SHP77 treated with DMSO at 0.1 percent for 48 hours (cell line): ENCODE data around the gene CRB2.

Experiments used
- DNase-seq: peaks from one replicate; lab custom pipeline; 2025; lab: John Stamatoyannopoulos, UW

The CRB2 gene

GRCh38 chr9:123364241-123364824 lies 8.3 kb downstream of the CRB2 start:
- no peak for DNase-seq

GRCh38 chr9:123365287-123365880 lies 9.4 kb downstream of the CRB2 start:
- DNase-seq, result no peak

- no peak for DNase-seq
These were observed 10.0 kb downstream of the CRB2 start for GRCh38 chr9:123365881-123366528.

GRCh38 chr9:123368023-123368422 lies 12.0 kb downstream of the CRB2 start:
- no peak for DNase-seq

- no peak for DNase-seq
These were observed 12.6 kb downstream of the CRB2 start for GRCh38 chr9:123368536-123369153.

GRCh38 chr9:123369296-123369695 lies 13.3 kb downstream of the CRB2 start:
- no peak for DNase-seq

- DNase-seq, result no peak
These were observed 14.1 kb downstream of the CRB2 start for GRCh38 chr9:123370108-123370507.

GRCh38 chr9:123370526-123371227 lies 14.7 kb downstream of the CRB2 start:
- no peak for DNase-seq

- DNase-seq, result no peak
These were observed 15.2 kb downstream of the CRB2 start for GRCh38 chr9:123371228-123371584.

- DNase-seq, result no peak
These were observed 16.0 kb downstream of the CRB2 start for GRCh38 chr9:123371805-123372590.

GRCh38 chr9:123372766-123373446 lies 16.9 kb downstream of the CRB2 start:
- no peak for DNase-seq

GRCh38 chr9:123373447-123373923 lies 17.5 kb downstream of the CRB2 start:
- no peak for DNase-seq

GRCh38 chr9:123373946-123374345 lies 17.9 kb downstream of the CRB2 start:
- no peak for DNase-seq

- DNase-seq, result no peak
These were observed 19.6 kb downstream of the CRB2 start for GRCh38 chr9:123375469-123376132.

- DNase-seq, result no peak
These were observed 20.4 kb downstream of the CRB2 start for GRCh38 chr9:123376218-123377071.

- DNase-seq, result no peak
These were observed 21.4 kb downstream of the CRB2 start for GRCh38 chr9:123377211-123377971.

- DNase-seq, result no peak
These were observed 22.0 kb downstream of the CRB2 start for GRCh38 chr9:123378025-123378424.

GRCh38 chr9:123378956-123379660 lies 23.1 kb downstream of the CRB2 start:
- no peak for DNase-seq
